GM12873 (cell line): ENCODE results near the gene SLC16A9.

Source experiments
- TF ChIP-seq, protein P1 (sequence below): IDR thresholded peaks from 2 replicates; pipeline ENCODE4 v1.5.1; 2012; ENCODE audit warnings: low read depth, mild to moderate bottlenecking, moderate library complexity, low read length, control low read depth; ENCODE audit not compliant: insufficient read depth; ENCODE audit errors: missing control alignments

Gene SLC16A9

DNA sequence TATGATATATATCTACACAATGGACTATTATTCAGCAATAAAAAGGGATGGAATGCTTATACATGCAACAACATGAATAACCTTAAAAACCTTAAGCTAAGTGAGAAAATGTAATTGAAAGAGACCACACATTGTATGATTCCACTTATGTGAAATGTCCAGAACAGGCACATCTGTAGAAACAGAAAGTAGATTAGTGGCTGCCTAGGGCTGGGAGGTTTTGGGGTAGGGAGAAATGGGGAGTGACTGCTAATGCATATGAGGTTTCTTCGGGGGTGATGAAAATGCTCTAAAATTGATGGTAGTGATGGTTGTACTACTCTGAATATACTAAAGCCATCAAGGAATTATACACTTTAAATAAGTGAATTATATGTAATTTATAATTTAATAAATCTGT, 14.7 kb downstream of the SLC16A9 start:
- TF ChIP-seq, protein P1, sequence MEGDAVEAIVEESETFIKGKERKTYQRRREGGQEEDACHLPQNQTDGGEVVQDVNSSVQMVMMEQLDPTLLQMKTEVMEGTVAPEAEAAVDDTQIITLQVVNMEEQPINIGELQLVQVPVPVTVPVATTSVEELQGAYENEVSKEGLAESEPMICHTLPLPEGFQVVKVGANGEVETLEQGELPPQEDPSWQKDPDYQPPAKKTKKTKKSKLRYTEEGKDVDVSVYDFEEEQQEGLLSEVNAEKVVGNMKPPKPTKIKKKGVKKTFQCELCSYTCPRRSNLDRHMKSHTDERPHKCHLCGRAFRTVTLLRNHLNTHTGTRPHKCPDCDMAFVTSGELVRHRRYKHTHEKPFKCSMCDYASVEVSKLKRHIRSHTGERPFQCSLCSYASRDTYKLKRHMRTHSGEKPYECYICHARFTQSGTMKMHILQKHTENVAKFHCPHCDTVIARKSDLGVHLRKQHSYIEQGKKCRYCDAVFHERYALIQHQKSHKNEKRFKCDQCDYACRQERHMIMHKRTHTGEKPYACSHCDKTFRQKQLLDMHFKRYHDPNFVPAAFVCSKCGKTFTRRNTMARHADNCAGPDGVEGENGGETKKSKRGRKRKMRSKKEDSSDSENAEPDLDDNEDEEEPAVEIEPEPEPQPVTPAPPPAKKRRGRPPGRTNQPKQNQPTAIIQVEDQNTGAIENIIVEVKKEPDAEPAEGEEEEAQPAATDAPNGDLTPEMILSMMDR: no peak

DNA sequence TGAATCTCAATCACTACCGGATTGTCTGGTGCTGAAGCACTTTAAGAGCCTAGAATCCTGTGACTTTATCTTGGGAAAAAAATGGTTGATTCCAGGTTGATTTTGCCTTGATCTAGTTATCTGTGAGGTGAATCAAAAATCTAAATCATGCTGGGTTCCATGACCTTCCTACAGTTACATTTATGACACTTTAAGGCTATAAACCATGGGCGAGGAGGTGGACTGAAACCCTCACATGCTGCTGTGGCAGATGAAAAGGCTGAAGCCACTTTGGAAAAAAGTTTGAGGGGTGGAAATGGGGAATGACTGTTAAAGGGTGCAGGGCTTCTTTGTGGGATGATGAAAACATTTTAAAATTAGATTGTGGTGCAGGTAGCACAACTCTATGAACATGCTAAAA, 17.5 kb downstream of the SLC16A9 start:
- TF ChIP-seq, protein P1: no peak

DNA sequence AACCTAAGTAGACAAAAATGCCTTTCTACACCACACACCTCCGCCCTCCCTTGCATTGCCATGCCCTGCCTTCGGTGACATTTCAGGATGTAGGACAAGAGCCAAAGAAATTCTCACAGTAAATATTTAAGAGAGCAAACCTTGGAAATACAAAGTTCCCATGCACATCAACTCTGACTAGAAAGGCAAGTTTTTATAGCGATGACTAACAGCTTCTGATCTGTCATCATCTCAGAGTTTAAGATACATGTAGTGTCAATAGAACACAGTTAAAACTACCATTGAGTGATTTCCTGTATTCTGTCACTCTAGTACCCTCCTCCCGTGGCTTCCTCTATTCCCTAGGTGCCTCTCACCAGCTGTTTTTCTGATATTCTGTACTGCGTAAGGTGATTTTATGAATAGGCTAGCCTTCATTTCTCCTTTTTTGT, 20.7 kb downstream of the SLC16A9 start:
- TF ChIP-seq, protein P1: no peak

DNA sequence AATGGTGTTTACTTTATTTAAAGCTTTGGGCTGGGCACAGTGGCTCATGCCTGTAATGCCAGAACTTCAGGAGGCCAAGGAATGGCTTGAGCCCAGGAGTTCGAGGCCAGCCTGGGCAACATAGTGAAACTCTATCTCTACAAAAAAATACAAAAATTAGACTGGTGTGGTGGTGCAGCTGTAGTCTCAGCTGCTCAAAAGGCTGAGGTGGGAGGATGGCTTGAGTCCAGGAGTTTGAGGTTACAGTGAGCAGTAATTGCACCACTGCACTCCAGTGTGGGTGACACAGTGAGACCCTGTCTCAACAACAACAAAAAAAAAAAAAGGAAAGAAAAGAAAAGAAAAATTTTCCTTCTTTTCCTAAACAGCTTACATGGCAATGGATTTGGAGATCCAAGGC, 22.0 kb downstream of the SLC16A9 start:
- TF ChIP-seq, protein P1: no peak

DNA sequence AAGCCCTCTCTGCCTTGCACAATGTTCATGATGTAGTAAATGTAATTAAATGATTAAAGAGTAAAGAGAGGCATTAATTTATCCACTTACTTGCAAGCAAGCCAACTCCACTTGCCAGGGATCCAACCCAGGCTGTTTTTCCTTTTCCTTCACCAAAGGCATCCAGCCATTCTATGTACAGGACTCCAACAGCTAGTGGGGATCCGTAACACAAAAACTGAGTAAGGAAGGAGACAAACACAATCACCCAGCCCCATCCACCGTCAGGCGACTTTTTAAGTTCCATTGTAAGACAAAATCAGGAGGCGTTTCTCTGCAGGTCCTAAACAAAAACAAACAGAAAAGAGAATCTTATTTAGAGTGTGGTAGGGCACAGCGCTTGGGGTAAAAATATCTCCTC, 25.6 kb downstream of the SLC16A9 start:
- TF ChIP-seq, protein P1: no peak

DNA sequence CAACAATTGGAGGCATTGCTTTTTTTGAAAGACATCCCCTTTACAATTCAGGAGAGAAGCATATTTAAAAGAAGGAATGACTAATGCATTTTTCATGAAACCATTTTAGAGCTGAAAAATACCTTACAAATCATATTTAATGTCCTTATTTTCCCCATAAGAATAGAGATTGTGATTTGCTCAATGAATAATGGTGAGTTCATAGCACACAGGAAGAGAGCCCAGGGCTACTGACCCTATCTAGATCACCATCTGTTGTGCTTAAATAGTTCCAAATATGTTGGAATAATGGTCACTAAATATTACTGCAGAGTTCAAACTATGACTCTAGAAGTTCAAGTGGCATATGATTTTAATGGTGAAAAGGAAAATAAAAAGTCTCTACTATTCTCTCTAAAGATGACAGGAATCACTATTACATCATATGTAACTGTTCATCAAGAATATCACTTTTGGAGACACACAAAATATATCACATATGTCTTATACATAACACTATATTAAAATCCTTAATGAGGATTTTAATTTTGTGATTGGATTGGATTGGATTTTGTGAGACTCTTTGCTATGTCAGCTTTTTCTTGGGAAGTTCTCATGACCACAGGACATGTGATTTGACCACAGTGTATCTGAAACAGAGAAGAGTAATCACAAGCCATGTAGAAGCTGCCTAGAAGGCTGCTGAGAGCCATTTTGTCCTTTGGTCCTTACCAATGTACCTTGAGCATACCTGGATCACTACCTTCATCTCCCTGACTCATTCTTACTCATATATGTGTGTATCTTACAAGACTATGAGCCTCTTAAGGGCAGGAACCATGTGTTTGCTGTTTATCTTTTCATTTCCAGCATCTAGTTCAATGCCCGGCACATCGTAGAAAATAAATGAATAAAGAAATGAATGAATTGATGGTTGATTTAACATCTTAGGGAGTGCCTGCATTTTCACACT, 26.4 kb downstream of the SLC16A9 start:
- TF ChIP-seq, protein P1: no peak

DNA sequence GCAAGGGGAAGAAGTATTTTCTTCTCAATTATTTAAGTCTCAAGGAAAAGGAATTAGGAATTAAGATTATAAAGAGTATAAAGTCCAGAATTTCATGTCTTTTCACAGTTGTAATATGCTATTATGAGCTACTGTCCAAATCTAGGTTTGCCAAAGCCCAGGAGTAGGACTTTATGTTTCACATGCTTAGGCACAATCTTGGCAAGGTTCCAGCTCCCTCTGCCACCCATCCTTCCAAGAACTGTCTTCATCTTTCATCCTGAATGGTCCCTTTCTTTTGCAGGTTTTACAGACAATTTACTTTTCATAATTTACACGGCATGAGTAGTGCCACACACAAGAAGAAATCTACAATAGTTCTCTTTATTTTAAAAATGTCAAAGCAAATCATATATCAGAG, 29.5 kb downstream of the SLC16A9 start:
- TF ChIP-seq, protein P1: no peak
